ENCODE data around the gene TM4SF5. TPM values are rescaled to one million over a fixed set of nuclear protein-coding genes. Genes with fewer than 3 reads are reported as not detected.

The TM4SF5 gene
- total and polyA plus RNA-seq, 2 of the 8 experiments (the other 6 are each of a cell fraction or from before 2014, with no cell fraction given) = not detected

DNA sequence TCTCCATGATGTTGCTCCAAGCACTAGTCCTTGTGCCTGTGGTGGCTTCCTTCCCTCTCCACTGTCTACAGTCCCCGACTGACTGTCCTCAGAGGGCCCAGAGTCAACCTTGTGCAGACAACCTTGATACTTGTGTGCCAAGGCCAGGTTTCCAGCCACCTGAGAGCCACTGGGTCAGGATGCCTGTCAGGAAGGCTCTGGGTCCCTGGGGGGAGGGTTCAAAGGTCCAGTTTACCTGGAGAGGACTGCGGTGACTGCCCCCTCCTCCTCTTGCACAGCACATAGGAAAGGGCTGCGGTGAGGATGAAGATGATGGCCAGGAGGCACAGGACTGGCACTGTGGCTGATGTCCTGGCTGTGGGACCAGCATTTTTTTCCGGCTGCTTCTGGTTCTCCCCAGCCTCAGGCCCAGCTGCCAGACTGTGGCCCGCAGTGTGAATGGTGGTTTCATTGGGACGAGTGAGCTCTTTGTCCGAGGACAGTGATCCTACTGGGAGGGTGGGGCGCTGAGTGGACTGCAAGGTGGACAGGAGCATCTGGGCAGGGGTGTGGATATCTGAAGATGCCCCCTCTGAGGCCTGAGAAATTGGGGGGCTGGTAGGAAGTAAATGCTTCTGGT, 36.7 kb upstream of the TM4SF5 start:
- H3K27me3 ChIP-seq (replicated peaks in 1 of 4; ENCODE audit: control insufficient read depth in 3 of 4, extremely low read depth in 1 of 4, insufficient read depth in 3 of 4, low read length in 3 of 4) = peaks cover 20 to 36% (median 25%) of the 10 kb centered on the region in 4 experiments
- ChIA-PET CTCF (ENCODE audit: partially characterized antibody) (interaction anchor here (0.8 to 2.1 kb wide), 4 partner anchors 48 to 373 kb away, joined by 3 to 5 read pairs (median 4); no protein-coding TSS in a partner anchor), POLR2A (ENCODE audit: partially characterized antibody) (no interaction called here)
- H3K79me2 ChIP-seq (ENCODE audit: control insufficient read depth in 1 of 2, insufficient read depth in 2 of 2, low read length in 2 of 2) = no peaks in the 10 kb centered on the region
- H2BK5ac ChIP-seq (ENCODE audit: low read depth, low read length) = no peak overlapping the region
- no peak overlapping the region for H3K27ac ChIP-seq (ENCODE audit: low read depth, low read length)
- FAIRE-seq = no peak
- H3K23me2 ChIP-seq (ENCODE audit: low read depth, low read length) = peaks cover 20% of the 10 kb centered on the region
- no peak overlapping the region for H2BK20ac ChIP-seq (ENCODE audit: low read length)
- H3K9me3 ChIP-seq (ENCODE audit: insufficient read depth in 2 of 2, low read depth in 1 of 2, low read length in 1 of 2) = no peaks in the 10 kb centered on the region; a peak in 1 of 4 replicates
- H2BK15ac ChIP-seq (ENCODE audit: low read length) = no peak overlapping the region
- no peak overlapping the region for H4K8ac ChIP-seq (ENCODE audit: extremely low read depth, insufficient read depth, low read length)
- peaks cover 2 to 6% of the 10 kb centered on the region in 2 experiments for H4K20me1 ChIP-seq (replicated peaks in 1 of 2; ENCODE audit: control insufficient read depth in 1 of 2, insufficient read depth in 2 of 2, low read length in 2 of 2)
- H3K14ac ChIP-seq (ENCODE audit: insufficient read length) = no peak overlapping the region
- H3K23ac ChIP-seq (ENCODE audit: insufficient read length) = no peak overlapping the region
- no peak overlapping the region for H3K56ac ChIP-seq (replicated peaks; ENCODE audit: insufficient read length, low read depth, low read length)
- no peak overlapping the region for H4K5ac ChIP-seq (ENCODE audit: insufficient read length, low read depth, low read length)
- H3K79me1 ChIP-seq (ENCODE audit: low read depth, low read length) = no peaks in the 10 kb centered on the region
- no peak overlapping the region for H3K4me2 ChIP-seq (ENCODE audit: insufficient read depth in 1 of 2, low read depth in 2 of 2, low read length in 2 of 2)
- H2AK5ac ChIP-seq (ENCODE audit: low read depth, low read length) = no peak overlapping the region
- 88% methylated on average over 8 of the region's 8 CpGs; no CpG with 5 or more reads in 1 of the 2 experiments for WGBS, 2 experiments (ENCODE audit: extremely low coverage in 1 of 2, insufficient coverage in 1 of 2, insufficient read length in 1 of 2, insufficient replicate concordance in 2 of 2, low coverage in 1 of 2, low lambda C conversion rate in 2 of 2, missing lambda C conversion rate in 1 of 2)
- H3K4me3 ChIP-seq (ENCODE audit: extremely low read depth in 1 of 4, insufficient read depth in 2 of 4, low read depth in 3 of 4, low read length in 4 of 4) = no peak overlapping the region
- no peak overlapping the region for H3K18ac ChIP-seq (ENCODE audit: extremely low read depth, low read length)
- no peak overlapping the region for H3K4ac ChIP-seq (replicated peaks; ENCODE audit: insufficient read length, low read depth, low read length)
- H2BK120ac ChIP-seq (replicated peaks; ENCODE audit: low read depth, low read length) = no peak overlapping the region
- no peak for DNase-seq (ENCODE audit: low read depth in 1 of 2, low spot score in 2 of 2)
- H2AFZ ChIP-seq (ENCODE audit: low read length) = no peak overlapping the region
- no peak overlapping the region for H3K9ac ChIP-seq (replicated peaks in 1 of 4; ENCODE audit: extremely low read depth in 1 of 4, low read depth in 3 of 4, low read length in 3 of 4)
- peaks cover 0 to 10% (median 6%) of the 10 kb centered on the region in 4 experiments; a peak in 5 of 7 replicates for H3K4me1 ChIP-seq (replicated peaks in 1 of 4; ENCODE audit: control insufficient read depth in 3 of 4, insufficient read depth in 4 of 4, low read length in 3 of 4)
- no peak overlapping the region for H2BK12ac ChIP-seq (ENCODE audit: low read depth, low read length)
- H4K91ac ChIP-seq (replicated peaks; ENCODE audit: insufficient read length, low read length) = no peak overlapping the region
- no peaks in the 10 kb centered on the region; a peak in 1 of 8 replicates for H3K36me3 ChIP-seq (ENCODE audit: control insufficient read depth in 2 of 4, insufficient read depth in 4 of 4, low read length in 3 of 4)
- TF ChIP-seq SP4 (IDR thresholded peaks at IDR 0.05; ENCODE audit: low read length) (no peak), CBX8 (IDR thresholded peaks at IDR 0.05; ENCODE audit: borderline replicate concordance, low read depth, low read length) (no peak), CREB1 (IDR thresholded peaks at IDR 0.05) (no peak), ATF3 (IDR thresholded peaks at IDR 0.05; ENCODE audit: insufficient read depth, low read depth, low read length) (no peak), SIN3A (conservative IDR thresholded peaks at IDR 0.05 in 1 of 2, IDR thresholded peaks at IDR 0.05 in 1 of 2; ENCODE audit: low read depth in 1 of 2, low read length in 2 of 2) (no peak), CTBP2 (IDR thresholded peaks at IDR 0.05; ENCODE audit: borderline replicate concordance, insufficient read depth, insufficient read length, low read length) (no peak), NRF1 (IDR thresholded peaks at IDR 0.05; ENCODE audit: low read depth, low read length) (no peak), POLR2AphosphoS5 (IDR thresholded peaks at IDR 0.05; ENCODE audit: low read depth, low read length) (no peak)
- TF ChIP-seq, protein P1, sequence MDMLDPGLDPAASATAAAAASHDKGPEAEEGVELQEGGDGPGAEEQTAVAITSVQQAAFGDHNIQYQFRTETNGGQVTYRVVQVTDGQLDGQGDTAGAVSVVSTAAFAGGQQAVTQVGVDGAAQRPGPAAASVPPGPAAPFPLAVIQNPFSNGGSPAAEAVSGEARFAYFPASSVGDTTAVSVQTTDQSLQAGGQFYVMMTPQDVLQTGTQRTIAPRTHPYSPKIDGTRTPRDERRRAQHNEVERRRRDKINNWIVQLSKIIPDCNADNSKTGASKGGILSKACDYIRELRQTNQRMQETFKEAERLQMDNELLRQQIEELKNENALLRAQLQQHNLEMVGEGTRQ (IDR thresholded peaks at IDR 0.05; ENCODE audit: low read length) = no peak
- TF ChIP-seq, protein P2, sequence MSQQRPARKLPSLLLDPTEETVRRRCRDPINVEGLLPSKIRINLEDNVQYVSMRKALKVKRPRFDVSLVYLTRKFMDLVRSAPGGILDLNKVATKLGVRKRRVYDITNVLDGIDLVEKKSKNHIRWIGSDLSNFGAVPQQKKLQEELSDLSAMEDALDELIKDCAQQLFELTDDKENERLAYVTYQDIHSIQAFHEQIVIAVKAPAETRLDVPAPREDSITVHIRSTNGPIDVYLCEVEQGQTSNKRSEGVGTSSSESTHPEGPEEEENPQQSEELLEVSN (IDR thresholded peaks at IDR 0.05) = no peak
